Measurements from ENCODE around the gene COL12A1.
"Not testable (repeated sequence)": the region's sequence is repeated elsewhere in the genome, so short reads cannot be mapped to it uniquely, and the experiment has no call there.

COL12A1 gene

DNA sequence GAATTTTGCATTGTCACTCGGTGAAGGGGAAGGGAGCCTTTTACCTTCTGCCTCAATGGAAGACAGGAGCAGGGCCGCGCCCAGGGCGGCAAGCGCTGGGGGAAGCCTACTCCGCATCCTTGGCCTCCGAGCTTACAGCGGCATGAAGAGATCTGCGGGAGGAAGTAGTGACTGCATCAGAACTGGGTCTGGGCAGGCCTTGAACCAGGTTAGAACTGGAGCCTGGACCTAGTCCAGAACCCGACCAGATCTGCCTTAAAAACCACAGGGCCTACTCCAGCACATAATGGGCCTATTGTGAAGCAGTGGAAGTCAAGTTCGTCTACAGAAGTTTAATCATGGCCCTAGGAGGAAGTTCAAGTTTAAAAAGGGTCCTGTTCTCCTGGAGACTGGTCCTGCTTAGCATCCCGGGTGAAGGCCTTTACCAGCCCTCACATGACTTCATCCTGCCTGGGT is 3.1 kb downstream of the COL12A1 start:
- no peak for TF ChIP-seq POLR2A (IDR thresholded peaks at IDR 0.05; ENCODE audit: extremely low read depth, insufficient read length)
- no peak for TF ChIP-seq CTCF (IDR thresholded peaks at IDR 0.05; ENCODE audit: low read depth, low read length)
- no peak for TF ChIP-seq MAX (IDR thresholded peaks at IDR 0.05; ENCODE audit: low read depth, low read length)
- TF ChIP-seq MYC (IDR thresholded peaks at IDR 0.05; ENCODE audit: low read depth, low read length) = no peak
- no peak overlapping the region for H3K4me3 ChIP-seq (ENCODE audit: low read depth, low read length)
- no peak for DNase-seq (ENCODE audit: low read depth)

- no peak overlapping the region for H3K4me3 ChIP-seq (ENCODE audit: low read depth, low read length)
- no peak for TF ChIP-seq CTCF (IDR thresholded peaks at IDR 0.05; ENCODE audit: low read depth, low read length)
- TF ChIP-seq MYC (IDR thresholded peaks at IDR 0.05; ENCODE audit: low read depth, low read length) = no peak
- TF ChIP-seq POLR2A (IDR thresholded peaks at IDR 0.05; ENCODE audit: extremely low read depth, insufficient read length) = no peak
- TF ChIP-seq MAX (IDR thresholded peaks at IDR 0.05; ENCODE audit: low read depth, low read length) = no peak
- no peak for DNase-seq (ENCODE audit: low read depth)
These were observed 3.8 kb downstream of the COL12A1 start for GRCh38 chr6:75201901-75202672.

DNA sequence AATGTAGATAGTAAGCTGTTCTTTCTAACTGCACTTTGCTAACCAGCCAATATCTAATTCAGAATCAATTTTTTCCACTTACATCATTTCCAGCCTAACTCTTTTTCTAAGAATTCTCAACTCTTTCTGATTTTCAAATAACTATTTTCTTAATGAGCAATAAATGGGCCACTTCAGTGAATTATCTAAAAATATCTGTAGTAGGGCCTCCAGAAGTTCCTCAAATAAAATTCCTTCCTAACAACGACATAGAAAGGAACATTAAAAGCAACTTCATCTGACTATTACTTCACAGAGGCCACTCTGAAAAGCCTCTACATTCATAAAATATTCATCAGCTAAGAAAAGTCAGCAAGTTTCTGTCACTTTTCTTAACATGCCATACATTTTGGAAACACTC is 4.8 kb downstream of the COL12A1 start:
- no peak for DNase-seq (ENCODE audit: low read depth)
- TF ChIP-seq MYC (IDR thresholded peaks at IDR 0.05; ENCODE audit: low read depth, low read length) = no peak
- H3K4me3 ChIP-seq (ENCODE audit: low read depth, low read length) = no peak overlapping the region

DNA sequence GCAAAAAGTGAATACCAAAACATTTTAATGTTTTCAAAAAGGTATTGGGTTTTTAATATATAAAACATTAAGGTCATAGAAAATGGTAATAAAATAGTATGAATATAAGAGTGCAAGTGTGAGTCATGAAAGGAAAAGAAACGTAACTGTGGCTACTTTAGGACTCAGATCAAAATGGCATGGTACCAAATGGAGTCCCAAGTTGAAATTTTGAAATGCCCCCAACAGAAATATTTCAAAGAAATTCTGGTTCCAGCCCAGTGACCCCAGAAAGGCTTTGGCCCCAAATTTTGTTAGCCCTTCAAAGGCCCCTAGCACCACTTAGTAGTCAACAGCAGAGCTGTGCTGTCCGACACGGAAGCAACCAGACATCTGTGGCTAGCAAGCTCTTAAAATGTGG is 6.0 kb downstream of the COL12A1 start:
- H3K4me3 ChIP-seq (ENCODE audit: low read depth, low read length) = no peak overlapping the region
- no peak for TF ChIP-seq MAX (IDR thresholded peaks at IDR 0.05; ENCODE audit: low read depth, low read length)
- TF ChIP-seq POLR2A (IDR thresholded peaks at IDR 0.05; ENCODE audit: extremely low read depth, insufficient read length) = no peak
- TF ChIP-seq CTCF (IDR thresholded peaks at IDR 0.05; ENCODE audit: low read depth, low read length) = no peak
- TF ChIP-seq MYC (IDR thresholded peaks at IDR 0.05; ENCODE audit: low read depth, low read length) = no peak
- no peak for DNase-seq (ENCODE audit: low read depth)

- no peak for DNase-seq (ENCODE audit: low read depth)
- TF ChIP-seq MAX (IDR thresholded peaks at IDR 0.05; ENCODE audit: low read depth, low read length) = no peak
- TF ChIP-seq CTCF (IDR thresholded peaks at IDR 0.05; ENCODE audit: low read depth, low read length) = no peak
- no peak for TF ChIP-seq MYC (IDR thresholded peaks at IDR 0.05; ENCODE audit: low read depth, low read length)
- no peak for TF ChIP-seq POLR2A (IDR thresholded peaks at IDR 0.05; ENCODE audit: extremely low read depth, insufficient read length)
- no peak overlapping the region for H3K4me3 ChIP-seq (ENCODE audit: low read depth, low read length)
These were observed 9.7 kb downstream of the COL12A1 start for GRCh38 chr6:75196081-75196687.

DNA sequence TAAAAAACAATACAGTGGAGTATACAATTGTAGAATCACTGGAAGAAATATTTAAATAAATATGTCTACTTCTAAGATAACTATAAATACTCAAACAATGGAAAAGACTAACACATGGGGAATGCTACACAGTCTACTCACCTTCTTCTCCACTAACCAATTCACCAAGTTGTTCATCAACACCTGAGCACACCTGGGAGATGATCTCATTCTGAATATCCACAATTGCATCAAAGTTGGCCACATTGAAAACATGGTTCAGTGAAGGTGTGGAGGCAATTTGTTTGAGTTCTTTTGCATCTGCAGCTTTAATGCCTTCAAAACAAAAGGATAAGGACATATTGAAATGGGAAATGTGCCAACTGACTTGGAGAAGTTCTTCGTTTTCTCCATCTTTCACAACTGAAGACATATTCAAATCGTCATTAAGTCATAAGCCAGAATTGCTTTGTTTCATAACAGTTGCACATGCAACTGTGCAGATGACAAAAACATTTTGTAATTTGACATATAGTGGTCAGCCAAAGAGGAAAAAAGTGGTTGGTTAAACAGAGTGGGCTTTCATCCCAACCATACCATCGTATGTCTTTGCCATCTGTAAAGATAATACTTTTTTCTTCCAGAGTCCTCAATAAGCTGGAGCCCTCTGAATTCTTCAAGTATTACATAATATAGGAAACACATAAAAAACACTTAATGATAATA is 17.5 kb downstream of the COL12A1 start:
- no peak overlapping the region for H3K4me3 ChIP-seq (ENCODE audit: low read depth, low read length)
- TF ChIP-seq POLR2A (IDR thresholded peaks at IDR 0.05; ENCODE audit: extremely low read depth, insufficient read length) (no peak), MYC (IDR thresholded peaks at IDR 0.05; ENCODE audit: low read depth, low read length) (no peak), CTCF (IDR thresholded peaks at IDR 0.05; ENCODE audit: low read depth, low read length) (no peak), MAX (IDR thresholded peaks at IDR 0.05; ENCODE audit: low read depth, low read length) (no peak)
- DNase-seq (ENCODE audit: low read depth) = no peak

- not testable (repeated sequence) for H3K4me3 ChIP-seq (ENCODE audit: low read depth, low read length); DNase-seq (ENCODE audit: low read depth)
These were observed 19.3 kb downstream of the COL12A1 start for GRCh38 chr6:75186581-75186980.
